Common myeloid progenitor, CD34-positive (primary cell): ENCODE measurements around the gene SV2B.

Experiments used
- CTCF ChIA-PET: fragments of 350-600 bp; sonication (Branson Sonifier 250); formaldehyde crosslinking; loops from one replicate; lab custom pipeline; 2021; ENCODE audit warnings: antibody characterized with exemption; lab: Charles Lee
- POLR2A ChIA-PET: fragments of 350-600 bp; sonication (Branson Sonifier 250); formaldehyde crosslinking; loops from one replicate; lab custom pipeline; 2021; ENCODE audit warnings: antibody characterized with exemption; lab: Charles Lee
- DNase-seq, 3 donors: peaks; one replicate each; pipeline versions ENCODE4 v3.0.0 to v3.0.0-alpha.2; 2013
- H3K27ac ChIP-seq, 2 experiments: 1 replicate in 1 of 2; 2 replicates in 1 of 2; pipeline ENCODE4 v1.7.0; 2013; ENCODE audit warnings: inconsistent platforms in 2 of 2, low read length in 2 of 2, mild to moderate bottlenecking in 2 of 2, low read depth in 1 of 2, moderate library complexity in 1 of 2; ENCODE audit not compliant: severe bottlenecking in 2 of 2, insufficient read depth in 1 of 2, poor library complexity in 1 of 2
- H3K27me3 ChIP-seq, 5 experiments: replicated peaks in 2 of 5; 1 replicate in 3 of 5; 2 replicates in 2 of 5; pipeline versions ENCODE4 v1.6.1 to v1.7.0; 2013; ENCODE audit warnings: low read length in 4 of 5, mild to moderate bottlenecking in 2 of 5, moderate library complexity in 2 of 5, inconsistent platforms in 1 of 5; ENCODE audit not compliant: insufficient read depth in 5 of 5, control insufficient read depth in 4 of 5
- H3K36me3 ChIP-seq, 4 experiments: 1 replicate in 2 of 4; 2 replicates in 2 of 4; pipeline versions ENCODE4 v1.6.1 to v1.7.0; 2013; ENCODE audit warnings: low read length in 3 of 4, control low read depth in 1 of 4, mild to moderate bottlenecking in 1 of 4; ENCODE audit not compliant: control insufficient read depth in 4 of 4, insufficient read depth in 4 of 4
- H3K4me1 ChIP-seq, 4 experiments: 1 replicate in 3 of 4; 2 replicates in 1 of 4; pipeline versions ENCODE4 v1.6.1 to v1.7.1; 2013; ENCODE audit warnings: low read length in 3 of 4, mild to moderate bottlenecking in 3 of 4, control low read depth in 1 of 4, inconsistent platforms in 1 of 4, moderate library complexity in 1 of 4; ENCODE audit not compliant: control insufficient read depth in 4 of 4, insufficient read depth in 4 of 4; ENCODE audit errors: control extremely low read depth in 1 of 4
- H3K4me3 ChIP-seq, 7 experiments: 1 replicate in 4 of 7; 2 replicates in 3 of 7; pipeline versions ENCODE4 v1.5.1 to v1.7.0; 2013; ENCODE audit warnings: mild to moderate bottlenecking in 7 of 7, low read length in 6 of 7, moderate library complexity in 6 of 7, inconsistent platforms in 2 of 7, low read depth in 2 of 7, control low read depth in 1 of 7; ENCODE audit not compliant: insufficient read depth in 4 of 7, control insufficient read depth in 1 of 7; ENCODE audit errors: extremely low read depth in 1 of 7
- H3K9me3 ChIP-seq, 5 experiments: 1 replicate in 4 of 5; 2 replicates in 1 of 5; pipeline versions ENCODE4 v1.6.1 to v1.7.1; 2013; ENCODE audit warnings: low read length in 4 of 5, mild to moderate bottlenecking in 2 of 5, inconsistent platforms in 1 of 5, low read depth in 1 of 5, moderate library complexity in 1 of 5; ENCODE audit not compliant: control insufficient read depth in 4 of 5, insufficient read depth in 2 of 5; ENCODE audit errors: control extremely low read depth in 1 of 5
- WGBS: methylation state at CpG from one replicate; pipeline ENCODE4 v1.1.5; 2013; ENCODE audit not compliant: insufficient coverage; 5-methylcytosine and 5-hydroxymethylcytosine counted together

SV2B gene

GRCh38 chr15:91114301-91114700 lies 14.2 kb downstream of the SV2B start:
- no peaks in the 10 kb centered on the region for H3K4me1 ChIP-seq
- no peak for DNase-seq
- ChIA-PET POLR2A (interaction anchor here (0.6 kb wide), 1 partner anchor 65 kb away, joined by 4 read pairs; no protein-coding TSS in a partner anchor), CTCF (no interaction called here)
- no peaks in the 10 kb centered on the region for H3K36me3 ChIP-seq
- peaks cover 0 to 2% (median 1%) of the 10 kb centered on the region in 5 experiments for H3K9me3 ChIP-seq
- 84% methylated on average over 3 of the region's 5 CpGs for WGBS
- H3K27me3 ChIP-seq, result peaks cover 11 to 32% (median 18%) of the 10 kb centered on the region in 5 experiments
- no peak overlapping the region for H3K4me3 ChIP-seq
- H3K27ac ChIP-seq, result no peak overlapping the region

GRCh38 chr15:91116113-91117067 lies 16.3 kb downstream of the SV2B start:
- Histone ChIP-seq H3K4me1 (no peaks in the 10 kb centered on the region), H3K27ac (no peak overlapping the region), H3K4me3 (no peak overlapping the region), H3K9me3 (peaks cover 0 to 2% (median 1%) of the 10 kb centered on the region in 5 experiments), H3K27me3 (peaks cover 10 to 33% (median 18%) of the 10 kb centered on the region in 5 experiments), H3K36me3 (no peaks in the 10 kb centered on the region)
- CTCF ChIA-PET, result interaction anchor here (0.6 kb wide), 1 partner anchor 60 kb away, joined by 3 read pairs; no protein-coding TSS in a partner anchor
- 65% methylated on average over 9 of the region's 9 CpGs for WGBS
- POLR2A ChIA-PET, result no interaction called here
- no peak for DNase-seq

- Histone ChIP-seq H3K36me3 (no peaks in the 10 kb centered on the region), H3K27me3 (peaks cover 12 to 34% (median 18%) of the 10 kb centered on the region in 5 experiments), H3K4me1 (no peaks in the 10 kb centered on the region), H3K4me3 (no peak overlapping the region), H3K9me3 (peaks cover 0 to 2% (median 1%) of the 10 kb centered on the region in 5 experiments), H3K27ac (no peak overlapping the region)
- 100% methylated on average over 1 of the region's 1 CpG for WGBS
- CTCF ChIA-PET, result no interaction called here
- POLR2A ChIA-PET, result no interaction called here
- no peak for DNase-seq
Measured at GRCh38 chr15:91117375-91117774, 17.3 kb downstream of the SV2B start.

GRCh38 chr15:91118817-91119590 lies 18.9 kb downstream of the SV2B start:
- DNase-seq, result no peak
- Histone ChIP-seq H3K4me3 (no peak overlapping the region), H3K9me3 (peaks cover 0 to 2% (median 1%) of the 10 kb centered on the region in 5 experiments), H3K27ac (no peak overlapping the region), H3K4me1 (no peaks in the 10 kb centered on the region), H3K36me3 (no peaks in the 10 kb centered on the region), H3K27me3 (peaks cover 10 to 34% (median 18%) of the 10 kb centered on the region in 5 experiments)
- ChIA-PET POLR2A (no interaction called here), CTCF (interaction anchor here (1.3 kb wide), 1 partner anchor 9 kb away, joined by 4 read pairs; no protein-coding TSS in a partner anchor)
- WGBS, result 75% methylated on average over 8 of the region's 12 CpGs

DNA sequence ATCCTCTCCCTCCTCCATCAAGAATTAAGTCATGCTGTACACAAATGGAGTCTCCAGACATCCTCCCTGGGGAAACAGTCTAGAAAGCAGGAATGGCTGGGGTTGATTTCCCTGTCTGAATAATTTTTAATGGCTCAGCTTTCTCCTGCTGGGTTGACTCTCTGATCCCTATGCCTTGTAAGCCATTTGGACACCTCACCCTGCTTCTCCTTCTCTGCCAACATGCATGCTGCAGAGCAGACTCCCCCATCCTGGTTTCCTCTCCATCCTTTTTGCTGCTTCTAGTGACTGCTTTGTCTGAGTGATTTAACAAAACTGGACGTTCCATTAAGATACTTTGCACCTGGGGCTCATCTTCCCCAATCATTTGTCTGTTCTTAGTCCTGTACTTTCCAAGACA lies 22.2 kb downstream of the SV2B start:
- 100% methylated on average over 1 of the region's 1 CpG for WGBS
- H3K9me3 ChIP-seq, result peaks cover 0 to 2% (median 0%) of the 10 kb centered on the region in 5 experiments

GRCh38 chr15:91124132-91124531 lies 24.1 kb downstream of the SV2B start:
- Histone ChIP-seq H3K27me3 (peaks cover 5 to 39% (median 21%) of the 10 kb centered on the region in 5 experiments), H3K4me3 (no peak overlapping the region), H3K36me3 (no peaks in the 10 kb centered on the region), H3K9me3 (no peaks in the 10 kb centered on the region), H3K4me1 (no peaks in the 10 kb centered on the region), H3K27ac (no peak overlapping the region)
- no peak for DNase-seq
- POLR2A ChIA-PET, result no interaction called here
- WGBS, result 72% methylated on average over 4 of the region's 5 CpGs
- CTCF ChIA-PET, result no interaction called here

More for the DNA sequence above, 22.2 kb downstream of the SV2B start:
- ChIA-PET POLR2A (no interaction called here), CTCF (interaction anchor here (1.1 kb wide), 1 partner anchor 9 kb away, joined by 3 read pairs; no protein-coding TSS in a partner anchor)
- no peak overlapping the region for H3K27ac ChIP-seq
- no peaks in the 10 kb centered on the region for H3K36me3 ChIP-seq
- peaks cover 7 to 43% (median 14%) of the 10 kb centered on the region in 5 experiments for H3K27me3 ChIP-seq
- H3K4me3 ChIP-seq, result no peak overlapping the region
- no peaks in the 10 kb centered on the region for H3K4me1 ChIP-seq
- DNase-seq, result no peak
